A673 (cell line): ENCODE data around the gene FGGY. TPM values are rescaled to one million over a fixed set of nuclear protein-coding genes. Genes with fewer than 3 reads are reported as not detected.

Experiments
- BruUV-seq: library from RNA; stranded (reverse); fragments of 400-500 nt; replicated peaks from 2 replicates; lab custom pipeline; 2021; lab: Mats Ljungman, UMichigan
- CTCF ChIA-PET: fragments of 300-600 bp; sonication (Branson Sonifier 250); formaldehyde crosslinking; loops from one replicate; lab custom pipeline; 2022; ENCODE audit warnings: antibody characterized with exemption; lab: Charles Lee
- POLR2A ChIA-PET: fragments of 300-600 bp; sonication (Branson Sonifier 250); formaldehyde crosslinking; loops from one replicate; lab custom pipeline; 2022; ENCODE audit warnings: antibody characterized with exemption; ENCODE audit not compliant: low non-redundant PET; lab: Charles Lee
- DNase-seq: peaks from one replicate; pipeline ENCODE4 v3.0.0-alpha.2; 2015; ENCODE audit warnings: low spot score
- H3K27ac ChIP-seq: fragments of 200-600 bp; sonication (generic); 2 replicates; pipeline ENCODE4 v1.5.1; 2016; ENCODE audit warnings: mixed run types, low read depth, mild to moderate bottlenecking, mixed read lengths, antibody characterized with exemption, low read length; ENCODE audit not compliant: poor library complexity, severe bottlenecking
- H3K27me3 ChIP-seq: fragments of 200-600 bp; sonication (generic); replicated peaks from 2 replicates; pipeline ENCODE4 v1.6.1; 2017; ENCODE audit warnings: mixed run types, low read depth, mild to moderate bottlenecking, mixed read lengths, antibody characterized with exemption, low read length; ENCODE audit not compliant: insufficient read depth, poor library complexity
- H3K36me3 ChIP-seq: fragments of 200-600 bp; sonication (generic); 2 replicates; pipeline ENCODE4 v1.6.1; 2016; ENCODE audit warnings: mixed run types, mild to moderate bottlenecking, mixed read lengths, antibody characterized with exemption, low read length; ENCODE audit not compliant: insufficient read depth, poor library complexity, severe bottlenecking
- H3K4me1 ChIP-seq: fragments of 200-600 bp; sonication (generic); 2 replicates; pipeline ENCODE4 v1.6.1; 2017; ENCODE audit warnings: mixed run types, mild to moderate bottlenecking, mixed read lengths, antibody characterized with exemption, low read length; ENCODE audit not compliant: insufficient read depth, poor library complexity, severe bottlenecking
- H3K4me3 ChIP-seq: fragments of 200-600 bp; sonication (generic); 2 replicates; pipeline ENCODE4 v1.5.1; 2016; ENCODE audit warnings: low read depth, mixed run types, mild to moderate bottlenecking, mixed read lengths, low read length; ENCODE audit not compliant: poor library complexity, severe bottlenecking
- H3K9me3 ChIP-seq: fragments of 200-600 bp; sonication (generic); 2 replicates; pipeline ENCODE4 v1.6.1; 2016; ENCODE audit warnings: mixed run types, low read depth, mild to moderate bottlenecking, mixed read lengths, antibody characterized with exemption, low read length; ENCODE audit not compliant: poor library complexity, severe bottlenecking
- CTCF ChIP-seq: fragments of 300-800, 200-600 bp; sonication (generic); conservative IDR thresholded peaks from 2 replicates; pipeline ENCODE4 v1.5.1; 2017; ENCODE audit warnings: low read depth, mild to moderate bottlenecking, antibody characterized with exemption, low read length, moderate library complexity, mixed read lengths
- EZH2 ChIP-seq: fragments of 200-600 bp; sonication (generic); IDR thresholded peaks from 2 replicates; pipeline ENCODE4 v1.6.1; 2017; ENCODE audit warnings: borderline replicate concordance, low read depth, mild to moderate bottlenecking, mixed read lengths, antibody characterized with exemption, low read length; ENCODE audit not compliant: poor library complexity, severe bottlenecking
- intact Hi-C: fragments of 100-400 bp; cut with micrococcal nuclease; formaldehyde crosslinking; loops from one replicate; pipeline ENCODE4 v1.10.0; 2022; ENCODE audit not compliant: unreplicated experiment
- total RNA-seq: library from RNA; stranded (reverse); gene quantifications from 2 replicates; pipeline ENCODE4 v1.2.3, GENCODE V29; 2021

The FGGY gene
- total RNA-seq, 1 experiment from 2014 or later: 2.6 TPM

DNA sequence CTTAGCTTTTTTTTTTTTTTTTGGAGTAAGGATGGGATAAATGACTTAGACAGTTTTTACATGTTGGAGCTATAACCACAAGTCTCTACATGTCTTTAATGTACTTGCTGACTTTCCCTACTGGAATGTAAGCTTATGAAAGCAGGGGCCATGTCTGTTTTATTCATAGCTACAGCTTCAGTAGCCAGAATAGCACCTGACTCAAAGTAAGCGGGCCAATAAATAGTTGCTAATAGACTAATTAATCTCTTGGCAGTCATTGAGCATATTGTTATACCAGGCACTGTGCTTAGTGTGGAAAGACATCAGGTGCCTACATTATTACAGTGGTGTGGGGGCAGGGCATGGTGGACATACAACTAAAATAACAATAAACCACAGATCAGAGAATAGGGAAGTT lies 433.4 kb downstream of the FGGY start:
- H3K9me3 ChIP-seq: no peaks in the 10 kb centered on the region
- CTCF ChIA-PET: interaction anchor here (0.6 kb wide), 1 partner anchor 93 kb away, joined by 4 read pairs; no protein-coding TSS in a partner anchor
- peaks cover 4% of the 10 kb centered on the region for H3K4me1 ChIP-seq
- H3K27ac ChIP-seq: no peak overlapping the region
- no peak for DNase-seq
- H3K36me3 ChIP-seq: no peaks in the 10 kb centered on the region
- no TSS peak for BruUV-seq
- POLR2A ChIA-PET: no interaction called here
- no peak for TF ChIP-seq EZH2
- no peak for TF ChIP-seq CTCF
- no peak overlapping the region for H3K4me3 ChIP-seq
- intact Hi-C loops: no loop called here
- no peaks in the 10 kb centered on the region for H3K27me3 ChIP-seq

DNA sequence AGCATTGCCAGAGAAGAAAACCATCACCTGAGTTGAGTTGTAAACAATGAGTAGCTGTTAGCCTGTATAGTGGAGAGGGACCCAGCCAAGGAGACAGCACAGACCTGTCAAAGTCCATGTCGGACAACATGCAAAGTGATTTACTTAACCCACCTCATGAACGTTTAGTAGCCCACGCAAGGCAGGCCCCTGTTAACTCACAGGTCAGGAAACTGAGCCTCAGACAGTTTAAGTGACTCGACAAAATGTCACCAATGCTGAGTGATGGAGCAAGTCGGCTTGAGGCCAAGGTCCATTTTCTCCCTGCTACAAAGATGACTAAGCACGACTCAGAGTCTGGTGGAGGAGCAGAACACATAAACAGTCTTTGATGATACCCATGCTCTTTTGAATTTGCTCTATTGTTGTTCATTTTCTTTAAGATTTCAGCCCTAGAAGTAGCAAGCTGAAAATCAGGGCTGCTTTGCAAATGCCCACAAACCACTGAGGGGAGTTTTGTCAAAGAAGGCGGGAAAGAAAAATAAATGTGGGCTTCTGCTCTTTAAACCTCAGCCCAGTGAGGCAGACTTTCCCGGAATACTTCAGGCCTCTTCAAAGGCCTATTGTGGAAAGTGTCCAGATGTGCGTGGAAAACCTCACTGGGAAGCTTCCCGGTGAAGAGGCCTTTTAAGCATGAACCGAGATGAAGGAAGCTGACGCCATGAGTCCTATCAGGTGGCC lies 434.0 kb downstream of the FGGY start:
- ChIA-PET POLR2A (interaction anchor here (0.7 kb wide), 1 partner anchor 692 kb away, joined by 6 read pairs; no protein-coding TSS in a partner anchor), CTCF (interaction anchor here (0.6 kb wide), 1 partner anchor 463 kb away, joined by 3 read pairs; no protein-coding TSS in a partner anchor)
- peak; percentile 59 for DNase-seq
- no peak overlapping the region for H3K4me3 ChIP-seq
- no peaks in the 10 kb centered on the region for H3K36me3 ChIP-seq
- peaks cover 4% of the 10 kb centered on the region for H3K4me1 ChIP-seq
- H3K27me3 ChIP-seq: no peaks in the 10 kb centered on the region
- TF ChIP-seq EZH2 (no peak), CTCF (no peak)
- H3K9me3 ChIP-seq: no peaks in the 10 kb centered on the region
- no peak overlapping the region for H3K27ac ChIP-seq
- intact Hi-C loops: no loop called here
- BruUV-seq: no TSS peak

GRCh38 chr1:59731591-59731990 lies 434.7 kb downstream of the FGGY start:
- no peak overlapping the region for H3K4me3 ChIP-seq
- no peak for DNase-seq
- no TSS peak for BruUV-seq
- H3K27ac ChIP-seq: no peak overlapping the region
- no peaks in the 10 kb centered on the region for H3K36me3 ChIP-seq
- peaks cover 4% of the 10 kb centered on the region for H3K4me1 ChIP-seq
- intact Hi-C loops: no loop called here
- no peaks in the 10 kb centered on the region for H3K27me3 ChIP-seq
- H3K9me3 ChIP-seq: peaks cover 1% of the 10 kb centered on the region
- POLR2A ChIA-PET: interaction anchor here (0.7 kb wide), 1 partner anchor 693 kb away, joined by 6 read pairs; no protein-coding TSS in a partner anchor
- TF ChIP-seq CTCF (no peak), EZH2 (no peak)
- CTCF ChIA-PET: interaction anchor here (0.6 kb wide), 1 partner anchor 464 kb away, joined by 3 read pairs; no protein-coding TSS in a partner anchor
